PC-9 (cell line): Measurements from ENCODE around the gene PHYH.

Experiments
- CTCF ChIP-seq: fragments of 200-600 bp; sonication (generic); conservative IDR thresholded peaks from 2 replicates; pipeline ENCODE4 v1.6.1; 2017; ENCODE audit warnings: mixed run types, antibody characterized with exemption, mild to moderate bottlenecking, moderate library complexity
- EZH2 ChIP-seq: fragments of 200-600 bp; sonication (generic); IDR thresholded peaks from 2 replicates; pipeline ENCODE4 v1.8.0; 2017; ENCODE audit warnings: antibody characterized with exemption, low read depth

- TF ChIP-seq EZH2 (no peak), CTCF (no peak)
These were observed 8.2 kb upstream of the PHYH start for GRCh38 chr10:13308096-13308495.
